Bronchial epithelial cell (primary cell): ENCODE data around the gene BEGAIN. TPM values are rescaled to one million over a fixed set of nuclear protein-coding genes. Genes with fewer than 3 reads are reported as not detected.
A peak's percentile ranks its signal among the peaks of the same experiment; 100 is the strongest.

Source experiments
- DNase-seq: peaks from one replicate; pipeline ENCODE4 v3.0.0-alpha.2; 2010; ENCODE audit warnings: low read depth
- FAIRE-seq: peaks from 2 replicates; lab custom pipeline; 2011; peaks lifted over from hg19 to GRCh38; lab: Jason Lieb, UNC
- H3K27me3 ChIP-seq: 2 replicates; pipeline ENCODE4 v1.5.1; 2011; ENCODE audit warnings: low read length; ENCODE audit not compliant: control insufficient read depth, insufficient read depth
- H3K36me3 ChIP-seq: 2 replicates; pipeline ENCODE4 v1.5.1; 2011; ENCODE audit warnings: low read length; ENCODE audit not compliant: control insufficient read depth, insufficient read depth
- H3K4me3 ChIP-seq: 2 replicates; pipeline ENCODE4 v1.5.1; 2011; ENCODE audit warnings: mild to moderate bottlenecking, low read depth, low read length, control low read depth
- CTCF ChIP-seq: IDR thresholded peaks from 2 replicates; pipeline ENCODE4 v1.5.1; 2011; ENCODE audit warnings: mild to moderate bottlenecking, moderate library complexity, low read length, control low read depth, inconsistent platforms; ENCODE audit not compliant: insufficient read depth, severe bottlenecking
- total RNA-seq: library from RNA; depleted of rRNA; stranded (reverse); fragments of >200 nt; gene quantifications from 2 replicates; pipeline ENCODE4 v1.2.1, GENCODE V29; 2014

BEGAIN gene
- total RNA-seq, 1 donor from 2014 or later: 1.1 TPM

- H3K36me3 ChIP-seq: peaks cover 2% of the 10 kb centered on the region
- H3K27me3 ChIP-seq: no peaks in the 10 kb centered on the region
- FAIRE-seq (no peak), DNase-seq (no peak)
- TF ChIP-seq CTCF: no peak
- no peak overlapping the region for H3K4me3 ChIP-seq
Observed at GRCh38 chr14:100528962-100529560, 58.2 kb downstream of the BEGAIN start.

- Histone ChIP-seq H3K27me3 (no peaks in the 10 kb centered on the region), H3K36me3 (peaks cover 2% of the 10 kb centered on the region), H3K4me3 (no peak overlapping the region)
- FAIRE-seq: peak; percentile 100
- no peak for DNase-seq
- no peak for TF ChIP-seq CTCF
Observed at GRCh38 chr14:100526632-100527031, 60.6 kb downstream of the BEGAIN start.

GRCh38 chr14:100526057-100526456 is 61.2 kb downstream of the BEGAIN start:
- no peaks in the 10 kb centered on the region for H3K27me3 ChIP-seq
- DNase-seq (no peak), FAIRE-seq (no peak)
- no peak overlapping the region for H3K4me3 ChIP-seq
- no peak for TF ChIP-seq CTCF
- H3K36me3 ChIP-seq: peaks cover 2% of the 10 kb centered on the region

- FAIRE-seq (no peak), DNase-seq (no peak)
- TF ChIP-seq CTCF: no peak
- Histone ChIP-seq H3K4me3 (no peak overlapping the region), H3K36me3 (peaks cover 2% of the 10 kb centered on the region), H3K27me3 (no peaks in the 10 kb centered on the region)
Observed at GRCh38 chr14:100525615-100526014, 61.6 kb downstream of the BEGAIN start.

GRCh38 chr14:100524933-100525243 is 62.3 kb downstream of the BEGAIN start:
- no peaks in the 10 kb centered on the region for H3K27me3 ChIP-seq
- H3K36me3 ChIP-seq: peaks cover 2% of the 10 kb centered on the region
- DNase-seq (no peak), FAIRE-seq (no peak)
- no peak overlapping the region for H3K4me3 ChIP-seq
- no peak for TF ChIP-seq CTCF

- no peak for DNase-seq
- no peak for TF ChIP-seq CTCF
- no peak overlapping the region for H3K4me3 ChIP-seq
- no peak for FAIRE-seq
- H3K27me3 ChIP-seq: no peaks in the 10 kb centered on the region
- peaks cover 2% of the 10 kb centered on the region for H3K36me3 ChIP-seq
Observed at GRCh38 chr14:100524233-100524932, 62.8 kb downstream of the BEGAIN start.
